ENCODE results near the gene RNASE4.
"Not testable (repeated sequence)": the region's sequence is repeated elsewhere in the genome, so short reads cannot be mapped to it uniquely, and the experiment has no call there.

The RNASE4 gene

DNA sequence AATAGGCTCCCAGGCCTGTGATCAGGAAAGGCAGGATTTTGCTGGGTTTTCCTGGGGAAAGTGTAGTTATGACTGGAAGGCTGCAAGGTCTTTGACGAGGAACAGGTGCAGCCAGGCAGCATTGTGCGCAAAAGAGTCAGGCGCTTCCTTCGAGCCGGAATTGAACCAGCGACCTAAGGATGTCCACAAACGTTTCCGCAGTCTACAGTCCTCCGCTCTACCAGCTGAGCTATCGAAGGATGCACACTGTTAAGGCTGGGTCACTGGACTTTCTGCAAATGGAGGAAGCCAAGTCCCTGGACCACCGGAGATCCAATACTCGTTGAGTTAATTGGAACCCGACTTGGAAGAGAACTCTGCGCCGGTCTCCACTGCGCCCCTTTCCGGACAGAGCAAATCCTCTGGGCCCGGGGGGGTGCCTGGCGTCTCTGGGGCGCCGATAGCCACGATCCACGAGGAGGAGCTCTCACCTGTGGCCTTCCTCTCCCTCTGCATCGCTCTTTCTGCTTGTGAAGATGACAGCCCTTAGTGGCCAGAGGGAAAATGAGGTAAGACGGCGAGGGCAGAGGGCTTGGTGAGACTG lies 24.5 kb upstream of the RNASE4 start:
- TF ChIP-seq, protein P1, sequence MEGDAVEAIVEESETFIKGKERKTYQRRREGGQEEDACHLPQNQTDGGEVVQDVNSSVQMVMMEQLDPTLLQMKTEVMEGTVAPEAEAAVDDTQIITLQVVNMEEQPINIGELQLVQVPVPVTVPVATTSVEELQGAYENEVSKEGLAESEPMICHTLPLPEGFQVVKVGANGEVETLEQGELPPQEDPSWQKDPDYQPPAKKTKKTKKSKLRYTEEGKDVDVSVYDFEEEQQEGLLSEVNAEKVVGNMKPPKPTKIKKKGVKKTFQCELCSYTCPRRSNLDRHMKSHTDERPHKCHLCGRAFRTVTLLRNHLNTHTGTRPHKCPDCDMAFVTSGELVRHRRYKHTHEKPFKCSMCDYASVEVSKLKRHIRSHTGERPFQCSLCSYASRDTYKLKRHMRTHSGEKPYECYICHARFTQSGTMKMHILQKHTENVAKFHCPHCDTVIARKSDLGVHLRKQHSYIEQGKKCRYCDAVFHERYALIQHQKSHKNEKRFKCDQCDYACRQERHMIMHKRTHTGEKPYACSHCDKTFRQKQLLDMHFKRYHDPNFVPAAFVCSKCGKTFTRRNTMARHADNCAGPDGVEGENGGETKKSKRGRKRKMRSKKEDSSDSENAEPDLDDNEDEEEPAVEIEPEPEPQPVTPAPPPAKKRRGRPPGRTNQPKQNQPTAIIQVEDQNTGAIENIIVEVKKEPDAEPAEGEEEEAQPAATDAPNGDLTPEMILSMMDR (IDR thresholded peaks at IDR 0.05; ENCODE audit: low read depth, low read length) = no peak
- peak in 1 of 2 donors; percentile 21 for DNase-seq (ENCODE audit: low read depth in 2 of 2)
- no peak overlapping the region for H3K4me3 ChIP-seq (replicated peaks in 1 of 2; ENCODE audit: low read depth in 2 of 2, low read length in 2 of 2)

- TF ChIP-seq, protein P1 (IDR thresholded peaks at IDR 0.05; ENCODE audit: low read depth, low read length) = no peak
- no peak overlapping the region for H3K4me3 ChIP-seq (replicated peaks in 1 of 2; ENCODE audit: low read depth in 2 of 2, low read length in 2 of 2)
Measured at GRCh38 chr14:20661197-20661596, 23.2 kb upstream of the RNASE4 start.

DNA sequence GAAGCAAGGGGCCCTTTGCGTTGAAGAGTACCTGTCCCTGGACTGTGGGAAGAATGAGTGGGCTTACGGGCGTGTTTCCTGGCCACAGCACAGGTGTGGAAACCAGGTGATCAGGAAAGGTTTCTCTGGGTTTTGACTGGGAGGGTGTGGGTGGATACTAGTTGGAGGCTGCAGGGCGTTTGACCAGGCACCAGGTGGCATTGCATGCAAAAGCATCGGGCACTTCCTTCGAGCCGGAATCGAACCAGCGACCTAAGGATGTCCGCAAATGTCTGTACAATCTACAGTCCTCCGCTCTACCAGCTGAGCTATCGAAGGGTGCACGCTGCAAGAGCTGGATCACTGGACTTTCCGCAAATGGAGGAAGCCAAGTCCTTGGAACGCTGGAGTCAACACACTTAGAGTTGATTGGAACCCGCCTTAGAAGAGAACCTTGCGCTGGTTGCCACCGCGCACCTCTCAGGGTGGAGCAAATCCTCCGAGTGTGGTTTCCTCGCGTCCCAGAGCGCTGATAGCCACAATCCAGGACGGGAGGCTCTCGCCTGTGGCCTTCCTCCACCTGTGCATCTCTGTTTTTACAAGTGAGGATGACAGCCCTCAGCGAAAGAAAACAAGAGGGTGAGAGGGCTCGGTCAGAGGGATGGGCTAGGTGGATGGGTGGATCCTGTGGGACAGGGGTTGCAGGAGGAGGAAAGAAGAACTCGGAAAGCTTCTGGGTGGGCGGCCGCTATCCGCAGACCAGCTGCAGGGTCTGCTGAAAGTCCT lies 21.2 kb upstream of the RNASE4 start:
- TF ChIP-seq, protein P1 (IDR thresholded peaks at IDR 0.05; ENCODE audit: low read depth, low read length) = peak; percentile 49
- H3K4me3 ChIP-seq (replicated peaks in 1 of 2; ENCODE audit: low read depth in 2 of 2, low read length in 2 of 2) = peak overlapping the region in 1 of 2 donors; percentile 44
- DNase-seq (ENCODE audit: low read depth in 2 of 2) = peak; percentile 62 to 90

More at GRCh38 chr14:20661197-20661596, 23.2 kb upstream of the RNASE4 start:
- no peak for DNase-seq (ENCODE audit: low read depth in 2 of 2)

DNA sequence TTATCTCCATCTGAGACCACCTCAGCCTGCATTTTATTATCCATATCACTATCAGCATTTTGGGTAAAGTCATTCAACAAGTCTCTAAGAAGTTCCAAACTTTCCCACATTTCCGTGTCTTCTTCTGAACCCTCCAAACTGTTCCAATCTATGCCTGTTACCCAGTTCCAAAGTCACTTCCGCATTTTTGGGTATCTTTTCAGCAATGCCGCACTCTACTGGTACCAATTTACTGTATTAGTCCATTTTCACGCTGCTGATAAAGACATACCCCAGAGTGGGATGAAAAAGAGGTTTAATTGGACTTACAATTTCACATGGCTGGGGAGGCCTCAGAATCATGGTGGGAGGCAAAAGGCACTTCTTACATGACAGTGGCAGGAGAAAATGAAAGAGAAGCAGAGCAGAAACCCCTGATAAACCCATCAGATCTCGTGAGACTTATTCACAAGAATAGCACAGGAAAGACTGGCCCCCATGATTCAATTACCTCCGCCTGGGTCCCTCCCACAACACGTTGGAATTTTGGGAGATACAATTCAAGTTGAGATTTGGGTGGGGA lies 17.9 kb upstream of the RNASE4 start:
- not testable (repeated sequence) for DNase-seq (ENCODE audit: low read depth in 2 of 2); H3K4me3 ChIP-seq (replicated peaks in 1 of 2; ENCODE audit: low read depth in 2 of 2, low read length in 2 of 2)

- TF ChIP-seq, protein P1 (IDR thresholded peaks at IDR 0.05; ENCODE audit: low read depth, low read length) = no peak
- no peak for DNase-seq (ENCODE audit: low read depth in 2 of 2)
- H3K4me3 ChIP-seq (replicated peaks in 1 of 2; ENCODE audit: low read depth in 2 of 2, low read length in 2 of 2) = no peak overlapping the region
Measured at GRCh38 chr14:20667957-20668356, 16.4 kb upstream of the RNASE4 start.

GRCh38 chr14:20668969-20669368 lies 15.4 kb upstream of the RNASE4 start:
- peak in 1 of 2 donors; percentile 21 for DNase-seq (ENCODE audit: low read depth in 2 of 2)
- no peak overlapping the region for H3K4me3 ChIP-seq (replicated peaks in 1 of 2; ENCODE audit: low read depth in 2 of 2, low read length in 2 of 2)
- TF ChIP-seq, protein P1 (IDR thresholded peaks at IDR 0.05; ENCODE audit: low read depth, low read length) = no peak

- no peak for DNase-seq (ENCODE audit: low read depth in 2 of 2)
- TF ChIP-seq, protein P1 (IDR thresholded peaks at IDR 0.05; ENCODE audit: low read depth, low read length) = no peak
- no peak overlapping the region for H3K4me3 ChIP-seq (replicated peaks in 1 of 2; ENCODE audit: low read depth in 2 of 2, low read length in 2 of 2)
Measured at GRCh38 chr14:20671597-20672283, 12.6 kb upstream of the RNASE4 start.

Data from cardiac fibroblast (primary cell).